ENCODE results near the gene CPVL. TPM values are rescaled to one million over a fixed set of nuclear protein-coding genes. Genes with fewer than 3 reads are reported as not detected.

CPVL gene
- total RNA-seq, 2 donors from 2014 or later: 4.4 to 6.0 TPM

DNA sequence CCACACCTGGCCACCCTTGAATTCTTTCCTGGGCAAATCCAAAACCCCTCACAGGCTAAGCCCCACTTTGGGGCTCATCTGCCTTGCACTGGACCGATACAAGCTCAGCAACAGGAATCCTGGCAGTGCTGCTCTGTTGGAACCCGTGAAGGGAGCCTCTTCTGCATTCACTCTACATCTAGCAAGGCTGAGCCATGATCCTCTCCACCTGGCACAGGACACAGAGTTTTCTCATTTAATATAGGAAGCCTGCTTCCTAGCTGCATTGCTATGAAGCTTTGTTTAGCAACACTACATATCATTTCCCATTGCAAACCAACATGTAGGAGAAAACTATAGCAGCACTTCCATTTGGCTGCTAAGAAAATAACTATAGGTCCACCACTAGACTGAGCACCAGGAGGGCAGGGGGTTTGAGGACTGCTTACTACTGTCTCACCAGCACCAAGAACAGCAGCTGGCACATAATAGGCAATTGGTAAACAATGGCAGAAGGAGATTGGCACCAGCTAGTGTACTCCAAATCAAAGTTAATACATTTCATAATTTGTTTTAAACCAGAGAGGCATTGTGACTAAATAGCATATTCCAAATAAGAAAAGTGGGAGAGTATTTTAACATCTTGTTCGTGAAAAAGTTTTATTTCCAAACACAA is 56.1 kb downstream of the CPVL start:
- H3K4me1 Mint-ChIP-seq: peaks cover 4% of the 10 kb centered on the region
- no peak for ATAC-seq
- H3K27ac Mint-ChIP-seq: no peak overlapping the region
- H3K9me3 ChIP-seq (ENCODE audit: control insufficient read depth, low read length, poor library complexity, severe bottlenecking): no peaks in the 10 kb centered on the region
- H3K36me3 Mint-ChIP-seq (ENCODE audit: low read depth): no peaks in the 10 kb centered on the region
- no peak for DNase-seq
- H3K4me3 Mint-ChIP-seq: no peak overlapping the region
- H3K27me3 Mint-ChIP-seq: peaks cover 18% of the 10 kb centered on the region

DNA sequence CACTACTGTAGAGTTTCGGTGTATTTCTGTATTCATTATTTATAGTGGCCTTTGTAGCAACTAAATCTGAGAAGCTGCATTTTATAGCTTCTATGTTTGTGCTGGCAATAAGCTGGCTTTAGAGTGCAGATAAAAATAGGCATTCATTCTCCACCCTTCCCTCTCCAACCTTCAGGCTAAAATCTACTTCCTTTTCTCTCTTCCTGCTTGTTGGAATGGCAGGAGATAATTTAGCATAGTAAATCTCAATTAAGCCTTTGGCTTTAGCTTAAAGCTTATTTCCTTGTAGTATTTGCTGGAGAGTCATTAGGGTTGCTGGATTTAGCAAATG is 58.5 kb downstream of the CPVL start:
- no peaks in the 10 kb centered on the region for H3K36me3 Mint-ChIP-seq (ENCODE audit: low read depth)
- H3K27me3 Mint-ChIP-seq: peaks cover 18% of the 10 kb centered on the region
- no peak for ATAC-seq
- no peaks in the 10 kb centered on the region for H3K9me3 ChIP-seq (ENCODE audit: control insufficient read depth, low read length, poor library complexity, severe bottlenecking)
- DNase-seq: no peak
- no peak overlapping the region for H3K4me3 Mint-ChIP-seq
- no peak overlapping the region for H3K27ac Mint-ChIP-seq
- H3K4me1 Mint-ChIP-seq: peaks cover 4% of the 10 kb centered on the region

DNA sequence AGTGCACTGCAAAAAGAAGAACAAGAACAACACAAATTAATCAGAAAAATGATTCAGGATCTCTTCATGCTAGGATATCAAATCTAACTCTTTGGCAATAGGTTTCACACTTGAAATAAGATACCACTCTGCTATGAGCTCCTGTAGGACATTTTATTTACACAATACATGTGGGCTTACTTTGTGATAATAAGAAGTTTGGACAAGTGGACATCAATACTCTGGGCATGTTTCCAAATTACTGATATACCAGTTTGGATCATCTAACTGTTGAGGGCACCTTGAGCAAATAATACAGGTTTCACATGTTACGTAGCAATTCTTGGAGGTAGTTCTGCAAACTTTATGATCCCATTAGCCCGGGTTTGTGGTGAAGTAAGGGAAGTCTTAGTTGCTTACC is 59.8 kb downstream of the CPVL start:
- Mint-ChIP-seq H3K4me1 (peaks cover 3% of the 10 kb centered on the region), H3K27me3 (peaks cover 18% of the 10 kb centered on the region), H3K36me3 (ENCODE audit: low read depth) (no peaks in the 10 kb centered on the region), H3K4me3 (no peak overlapping the region), H3K27ac (no peak overlapping the region)
- DNase-seq (no peak), ATAC-seq (no peak)
- no peaks in the 10 kb centered on the region for H3K9me3 ChIP-seq (ENCODE audit: control insufficient read depth, low read length, poor library complexity, severe bottlenecking)

DNA sequence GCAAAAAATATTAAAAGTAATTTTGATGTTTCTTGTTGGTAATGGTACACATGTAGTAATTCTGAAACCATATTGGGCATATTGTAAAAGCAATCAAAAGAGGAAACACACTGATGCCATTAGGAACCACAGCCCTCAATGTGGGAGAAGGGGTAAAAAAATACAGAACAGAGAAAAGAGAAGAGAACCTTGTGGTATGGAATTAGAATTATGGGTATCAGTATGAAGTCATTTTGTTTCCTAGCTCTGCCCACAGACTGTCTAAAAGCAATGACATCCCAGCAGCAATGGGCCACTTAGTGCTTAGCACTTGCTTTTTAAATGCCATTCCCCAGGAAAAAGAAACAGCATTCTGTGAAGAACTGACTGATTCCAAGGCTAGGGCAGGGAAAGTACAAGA is 61.5 kb downstream of the CPVL start:
- H3K36me3 Mint-ChIP-seq (ENCODE audit: low read depth): no peaks in the 10 kb centered on the region
- H3K27ac Mint-ChIP-seq: no peak overlapping the region
- DNase-seq (no peak), ATAC-seq (no peak)
- no peaks in the 10 kb centered on the region for H3K4me1 Mint-ChIP-seq
- H3K4me3 Mint-ChIP-seq: no peak overlapping the region
- no peaks in the 10 kb centered on the region for H3K9me3 ChIP-seq (ENCODE audit: control insufficient read depth, low read length, poor library complexity, severe bottlenecking)
- peaks cover 6% of the 10 kb centered on the region for H3K27me3 Mint-ChIP-seq

DNA sequence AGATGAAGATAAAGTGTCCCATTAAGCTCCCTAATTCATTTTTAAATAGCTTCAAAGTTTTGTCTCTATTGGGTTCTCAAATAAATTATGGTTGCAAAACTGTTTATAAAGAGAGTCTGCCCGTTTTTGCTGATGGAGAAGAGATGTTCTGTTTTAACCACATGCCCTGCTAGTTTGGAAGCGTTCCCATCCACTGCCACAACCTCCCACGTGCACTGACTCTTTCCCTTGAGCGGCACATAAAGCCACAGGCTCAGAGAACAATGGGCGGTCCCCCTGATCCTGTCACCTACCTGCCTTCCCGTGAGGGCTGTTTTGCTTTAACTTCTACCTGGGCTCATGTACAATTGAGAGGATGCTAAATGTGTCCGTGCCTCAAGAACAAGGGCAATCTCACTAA is 65.5 kb downstream of the CPVL start:
- H3K4me3 Mint-ChIP-seq: no peak overlapping the region
- peaks cover 5% of the 10 kb centered on the region for H3K27me3 Mint-ChIP-seq
- H3K27ac Mint-ChIP-seq: no peak overlapping the region
- H3K4me1 Mint-ChIP-seq: no peaks in the 10 kb centered on the region
- no peaks in the 10 kb centered on the region for H3K36me3 Mint-ChIP-seq (ENCODE audit: low read depth)
- DNase-seq (no peak), ATAC-seq (no peak)
- H3K9me3 ChIP-seq (ENCODE audit: control insufficient read depth, low read length, poor library complexity, severe bottlenecking): no peaks in the 10 kb centered on the region

DNA sequence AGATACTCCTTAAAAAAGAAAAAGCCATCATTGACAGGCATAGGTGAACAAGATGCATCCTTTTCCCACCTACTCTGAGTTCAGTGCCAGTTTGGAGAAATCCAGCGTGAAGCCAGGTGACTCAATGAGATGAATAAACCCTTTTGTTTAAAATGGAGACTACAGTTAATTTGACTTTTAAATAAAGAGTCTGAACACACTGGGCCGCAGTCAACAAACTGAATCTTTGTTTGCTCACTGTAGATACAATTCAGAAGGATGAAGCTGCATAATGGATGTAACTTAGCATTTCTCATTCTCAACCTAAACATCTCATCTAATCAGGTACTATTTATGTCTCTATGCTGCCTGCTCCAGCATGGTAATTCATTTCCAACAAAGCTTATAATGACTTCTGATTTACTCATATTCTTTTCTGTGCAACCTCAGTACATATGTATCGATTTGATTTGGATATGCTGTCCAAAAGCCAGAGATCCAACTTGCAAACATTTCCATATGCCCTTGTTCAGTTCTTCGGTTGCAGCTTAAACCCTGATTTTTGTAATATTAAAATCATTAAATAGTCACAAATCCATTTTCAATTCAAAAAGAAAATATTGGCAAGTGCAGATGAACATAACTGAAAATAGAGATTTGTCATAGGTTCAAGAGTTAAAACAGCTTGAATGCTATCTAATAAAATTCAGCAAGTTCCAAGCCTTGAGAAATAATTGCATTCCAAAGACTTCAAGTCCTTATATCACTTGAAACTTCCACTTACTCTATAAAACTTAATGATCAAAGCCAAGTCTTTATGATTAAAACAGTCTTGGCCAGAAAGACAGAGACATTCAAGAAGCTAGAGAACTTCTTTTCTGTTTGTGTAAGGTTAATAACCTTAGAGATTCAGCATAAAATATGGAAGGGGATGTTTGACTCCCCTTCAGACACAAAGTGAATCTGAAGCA is 67.8 kb downstream of the CPVL start:
- no peaks in the 10 kb centered on the region for H3K9me3 ChIP-seq (ENCODE audit: control insufficient read depth, low read length, poor library complexity, severe bottlenecking)
- DNase-seq: no peak
- Mint-ChIP-seq H3K4me1 (no peaks in the 10 kb centered on the region), H3K4me3 (no peak overlapping the region), H3K36me3 (ENCODE audit: low read depth) (no peaks in the 10 kb centered on the region), H3K27me3 (no peaks in the 10 kb centered on the region), H3K27ac (no peak overlapping the region)
- ATAC-seq: no peak

DNA sequence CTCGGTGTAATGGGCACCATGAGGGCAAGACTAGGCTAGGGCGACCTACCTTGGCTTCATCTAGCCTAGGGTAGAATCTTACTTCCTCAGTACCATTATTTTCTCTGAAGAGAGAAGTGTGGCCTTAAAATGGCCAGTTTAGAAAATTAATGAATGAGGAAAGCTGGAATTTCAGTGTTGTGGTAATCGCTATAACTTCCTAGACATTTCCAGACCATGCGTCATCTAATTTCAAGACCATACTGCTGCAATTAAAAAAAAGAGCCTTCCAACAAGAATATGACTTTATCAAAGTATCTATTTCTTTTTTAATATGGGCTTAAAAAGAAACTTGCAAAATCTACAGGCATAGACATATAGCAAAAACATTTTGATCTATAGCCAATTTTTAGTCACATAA is 68.5 kb downstream of the CPVL start:
- H3K27me3 Mint-ChIP-seq: no peaks in the 10 kb centered on the region
- no peaks in the 10 kb centered on the region for H3K4me1 Mint-ChIP-seq
- H3K9me3 ChIP-seq (ENCODE audit: control insufficient read depth, low read length, poor library complexity, severe bottlenecking): no peaks in the 10 kb centered on the region
- ATAC-seq: no peak
- no peaks in the 10 kb centered on the region for H3K36me3 Mint-ChIP-seq (ENCODE audit: low read depth)
- H3K4me3 Mint-ChIP-seq: no peak overlapping the region
- H3K27ac Mint-ChIP-seq: no peak overlapping the region
- DNase-seq: no peak

DNA sequence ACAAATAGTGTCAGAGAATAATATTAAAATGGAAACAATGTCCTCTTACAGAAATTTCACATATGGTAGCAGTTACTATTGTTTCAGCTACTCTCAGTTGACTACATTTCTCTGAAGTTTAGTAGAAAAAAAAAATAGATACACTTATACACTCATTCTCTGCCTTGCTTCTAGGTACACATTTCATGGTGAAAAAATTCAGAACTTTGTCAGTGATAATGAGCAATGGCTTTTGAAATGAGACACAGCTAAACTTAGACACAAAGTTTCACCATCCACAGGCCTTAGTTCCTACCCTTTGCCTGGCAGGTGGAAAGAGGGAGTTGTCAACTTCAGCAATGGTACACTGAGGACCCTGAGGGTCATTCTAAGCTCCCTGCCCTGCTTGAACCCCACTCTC is 69.2 kb downstream of the CPVL start:
- H3K27ac Mint-ChIP-seq: no peak overlapping the region
- H3K4me3 Mint-ChIP-seq: no peak overlapping the region
- no peaks in the 10 kb centered on the region for H3K9me3 ChIP-seq (ENCODE audit: control insufficient read depth, low read length, poor library complexity, severe bottlenecking)
- no peaks in the 10 kb centered on the region for H3K36me3 Mint-ChIP-seq (ENCODE audit: low read depth)
- ATAC-seq: no peak
- DNase-seq: no peak
- H3K27me3 Mint-ChIP-seq: no peaks in the 10 kb centered on the region
- H3K4me1 Mint-ChIP-seq: no peaks in the 10 kb centered on the region

DNA sequence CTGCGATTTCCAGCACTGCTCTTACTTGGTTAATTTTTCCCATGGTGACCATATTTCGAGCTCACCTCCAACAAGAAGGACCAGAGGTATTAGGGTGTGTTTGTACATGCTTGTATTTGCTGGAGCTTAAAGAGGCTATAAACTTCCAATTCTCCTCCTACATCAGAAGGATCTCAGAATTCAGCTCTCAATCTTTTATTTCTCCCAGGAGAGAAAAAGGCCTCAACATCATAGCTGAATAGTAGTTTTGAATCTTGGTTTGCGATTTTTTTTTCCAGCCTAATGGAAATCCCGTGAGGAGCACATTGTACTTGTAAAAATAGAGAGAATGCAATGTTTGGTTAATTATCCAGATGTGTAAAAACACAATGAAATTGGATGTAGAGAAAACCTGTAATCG is 69.7 kb downstream of the CPVL start:
- Mint-ChIP-seq H3K36me3 (ENCODE audit: low read depth) (no peaks in the 10 kb centered on the region), H3K4me3 (no peak overlapping the region), H3K4me1 (no peaks in the 10 kb centered on the region), H3K27ac (no peak overlapping the region), H3K27me3 (no peaks in the 10 kb centered on the region)
- no peak for DNase-seq
- no peak for ATAC-seq
- H3K9me3 ChIP-seq (ENCODE audit: control insufficient read depth, low read length, poor library complexity, severe bottlenecking): no peaks in the 10 kb centered on the region

DNA sequence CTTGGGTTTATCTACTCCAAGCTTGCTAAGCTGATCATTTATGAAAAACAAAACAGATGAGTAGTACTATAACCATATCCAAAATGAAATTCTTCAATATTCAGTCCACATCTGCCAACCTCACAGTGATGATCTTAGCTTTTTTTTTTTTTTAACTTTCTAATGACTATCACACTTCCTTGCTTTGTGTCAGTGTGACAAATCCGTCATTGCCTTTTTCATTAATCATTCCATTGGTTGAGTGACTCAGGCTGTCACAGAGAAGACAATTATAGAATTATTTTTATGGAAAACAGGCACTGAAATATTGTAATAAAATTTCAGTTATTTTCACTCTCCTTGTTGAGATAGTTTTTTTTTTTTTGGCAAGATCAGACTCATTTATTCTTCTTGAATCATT is 70.7 kb downstream of the CPVL start:
- ATAC-seq: no peak
- H3K27me3 Mint-ChIP-seq: no peaks in the 10 kb centered on the region
- no peaks in the 10 kb centered on the region for H3K4me1 Mint-ChIP-seq
- H3K36me3 Mint-ChIP-seq (ENCODE audit: low read depth): no peaks in the 10 kb centered on the region
- no peak overlapping the region for H3K27ac Mint-ChIP-seq
- no peaks in the 10 kb centered on the region for H3K9me3 ChIP-seq (ENCODE audit: control insufficient read depth, low read length, poor library complexity, severe bottlenecking)
- H3K4me3 Mint-ChIP-seq: no peak overlapping the region
- DNase-seq: no peak

DNA sequence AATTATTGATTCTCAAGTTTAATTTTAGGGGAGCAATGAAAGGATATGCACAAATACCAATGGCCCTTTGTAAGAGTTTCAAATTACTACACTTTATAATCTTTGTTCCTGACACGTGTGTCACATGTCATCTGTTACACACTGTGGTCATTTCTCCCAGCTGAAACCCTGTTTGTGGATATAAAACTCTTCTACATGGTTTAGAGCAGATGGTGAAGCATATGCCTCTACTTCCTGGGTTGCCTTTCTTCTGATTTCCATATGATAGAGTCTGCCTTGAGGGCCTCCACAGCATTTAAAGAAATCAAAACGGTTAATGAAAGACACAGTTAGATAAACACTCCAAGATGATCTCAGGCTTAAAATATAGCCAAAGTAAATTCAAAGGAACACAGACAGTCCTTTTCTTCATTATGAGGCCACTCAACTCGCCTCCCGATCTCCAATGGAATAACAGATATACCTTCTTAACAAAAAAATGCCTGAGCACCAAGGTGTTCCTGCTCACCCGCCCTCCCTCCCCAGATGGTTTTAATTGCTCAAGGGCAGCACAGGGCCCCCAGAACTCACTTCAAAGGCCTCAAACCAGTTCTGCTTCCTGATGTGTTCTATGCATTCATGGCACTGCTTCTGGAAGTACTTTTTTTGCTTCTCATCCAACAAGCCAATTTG is 75.0 kb downstream of the CPVL start:
- H3K4me1 Mint-ChIP-seq: no peaks in the 10 kb centered on the region
- ATAC-seq (no peak), DNase-seq (no peak)
- H3K36me3 Mint-ChIP-seq (ENCODE audit: low read depth): no peaks in the 10 kb centered on the region
- H3K4me3 Mint-ChIP-seq: no peak overlapping the region
- H3K27ac Mint-ChIP-seq: no peak overlapping the region
- H3K27me3 Mint-ChIP-seq: no peaks in the 10 kb centered on the region
- no peaks in the 10 kb centered on the region for H3K9me3 ChIP-seq (ENCODE audit: control insufficient read depth, low read length, poor library complexity, severe bottlenecking)

DNA sequence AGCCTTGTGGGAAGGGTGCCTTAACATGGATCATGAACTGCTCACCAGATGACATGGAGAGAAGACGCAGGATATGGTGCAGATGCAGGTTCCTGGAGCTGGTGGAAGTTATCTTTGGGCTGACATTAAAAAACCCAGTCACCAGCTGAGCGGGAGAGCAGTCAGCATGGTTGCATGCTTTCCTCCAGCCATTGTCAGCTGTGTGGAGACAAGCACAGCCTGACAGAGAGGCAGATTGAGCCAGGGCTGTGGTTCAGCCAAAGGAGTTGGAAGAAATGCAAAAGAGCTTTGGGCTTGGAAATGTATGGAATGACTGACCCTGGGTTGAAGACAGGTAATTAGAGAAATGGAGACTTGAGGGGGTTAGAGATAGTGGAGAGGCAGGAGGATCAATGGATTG is 79.7 kb downstream of the CPVL start:
- H3K9me3 ChIP-seq (ENCODE audit: control insufficient read depth, low read length, poor library complexity, severe bottlenecking): no peaks in the 10 kb centered on the region
- H3K36me3 Mint-ChIP-seq (ENCODE audit: low read depth): no peaks in the 10 kb centered on the region
- no peaks in the 10 kb centered on the region for H3K27me3 Mint-ChIP-seq
- no peak for DNase-seq
- no peak overlapping the region for H3K27ac Mint-ChIP-seq
- no peak overlapping the region for H3K4me3 Mint-ChIP-seq
- no peak for ATAC-seq
- no peaks in the 10 kb centered on the region for H3K4me1 Mint-ChIP-seq

DNA sequence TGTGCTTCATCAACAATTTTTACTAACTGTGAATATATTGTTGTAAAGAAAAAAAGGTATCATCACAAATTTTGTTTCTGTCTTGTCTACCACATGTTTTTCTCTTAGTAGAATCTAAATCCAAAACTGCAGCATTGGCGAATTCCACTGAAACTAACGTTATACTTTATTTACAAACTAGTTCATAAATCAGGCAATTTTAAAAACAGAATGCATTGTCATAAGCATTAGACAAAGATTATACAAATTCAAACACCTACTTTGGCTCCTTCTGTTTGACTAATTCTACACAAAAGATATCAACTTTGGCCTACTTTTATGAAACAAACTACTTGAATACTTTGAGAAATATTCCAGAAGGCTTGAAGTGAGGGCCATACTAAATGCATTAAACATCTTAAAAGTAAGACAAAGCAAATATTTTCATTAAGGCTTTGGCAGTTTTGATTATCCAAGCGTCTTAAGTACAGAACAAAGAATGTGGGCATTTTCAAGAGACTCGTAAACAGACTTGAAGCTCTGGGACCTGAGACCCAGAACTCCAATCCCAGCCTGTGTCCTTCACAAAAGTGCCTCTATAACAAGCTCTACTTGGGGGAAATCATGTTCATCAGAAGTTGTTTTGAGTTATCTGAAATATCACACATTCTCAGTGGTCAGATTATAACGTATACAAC is 81.0 kb downstream of the CPVL start:
- Mint-ChIP-seq H3K4me1 (no peaks in the 10 kb centered on the region), H3K27me3 (no peaks in the 10 kb centered on the region), H3K4me3 (no peak overlapping the region), H3K36me3 (ENCODE audit: low read depth) (no peaks in the 10 kb centered on the region), H3K27ac (no peak overlapping the region)
- ATAC-seq (no peak), DNase-seq (no peak)
- no peaks in the 10 kb centered on the region for H3K9me3 ChIP-seq (ENCODE audit: control insufficient read depth, low read length, poor library complexity, severe bottlenecking)

Data from T-helper 17 cell (primary cell).